ENCODE measurements around the gene KIAA1958.

Gene KIAA1958, protein sequence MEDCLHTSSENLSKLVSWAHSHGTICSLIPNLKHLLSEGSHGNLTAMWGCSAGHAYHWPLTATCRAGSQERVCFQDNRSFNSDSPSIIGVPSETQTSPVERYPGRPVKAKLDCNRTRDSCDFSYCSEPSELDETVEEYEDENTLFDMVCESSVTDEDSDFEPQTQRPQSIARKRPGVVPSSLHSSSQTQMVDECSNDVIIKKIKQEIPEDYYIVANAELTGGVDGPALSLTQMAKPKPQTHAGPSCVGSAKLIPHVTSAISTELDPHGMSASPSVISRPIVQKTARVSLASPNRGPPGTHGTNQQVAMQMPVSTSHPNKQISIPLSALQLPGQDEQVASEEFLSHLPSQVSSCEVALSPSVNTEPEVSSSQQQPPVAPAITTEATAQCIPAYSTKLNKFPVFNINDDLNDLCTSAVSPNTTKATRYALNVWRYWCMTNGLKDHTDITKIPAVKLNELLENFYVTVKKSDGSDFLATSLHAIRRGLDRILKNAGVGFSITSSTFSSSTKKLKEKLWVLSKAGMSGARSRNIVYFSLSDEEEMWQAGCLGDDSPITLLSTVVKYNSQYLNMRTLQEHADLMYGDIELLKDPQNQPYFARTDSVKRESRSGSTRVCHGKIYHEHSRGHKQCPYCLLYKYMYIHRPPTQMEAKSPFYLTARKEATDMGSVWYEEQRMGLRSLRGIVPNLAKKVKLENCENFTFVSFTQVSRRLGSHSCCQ

GRCh38 chr9:112486221-112487007 lies at the start of gene KIAA1958:
Gene KIAA1958, plus strand, starts transcription at chr9:112486827. Its CDS starts 87,254 bp downstream, at chr9:112574081.
- TF ChIP-seq TAF1 (IDR thresholded peaks at IDR 0.05; ENCODE audit: low read depth) (peak; percentile 69; the same call in 1 of the 2 replicates), REST (IDR thresholded peaks at IDR 0.05; ENCODE audit: low read depth) (no peak), YY1 (IDR thresholded peaks at IDR 0.05; ENCODE audit: low read depth) (peak; percentile 21; the same call in 1 of the 2 replicates), TEAD4 (IDR thresholded peaks at IDR 0.05) (no peak)
- TF ChIP-seq, protein P1, sequence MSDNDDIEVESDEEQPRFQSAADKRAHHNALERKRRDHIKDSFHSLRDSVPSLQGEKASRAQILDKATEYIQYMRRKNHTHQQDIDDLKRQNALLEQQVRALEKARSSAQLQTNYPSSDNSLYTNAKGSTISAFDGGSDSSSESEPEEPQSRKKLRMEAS (IDR thresholded peaks at IDR 0.05), result peak; percentile 96
- TF ChIP-seq, protein P2, sequence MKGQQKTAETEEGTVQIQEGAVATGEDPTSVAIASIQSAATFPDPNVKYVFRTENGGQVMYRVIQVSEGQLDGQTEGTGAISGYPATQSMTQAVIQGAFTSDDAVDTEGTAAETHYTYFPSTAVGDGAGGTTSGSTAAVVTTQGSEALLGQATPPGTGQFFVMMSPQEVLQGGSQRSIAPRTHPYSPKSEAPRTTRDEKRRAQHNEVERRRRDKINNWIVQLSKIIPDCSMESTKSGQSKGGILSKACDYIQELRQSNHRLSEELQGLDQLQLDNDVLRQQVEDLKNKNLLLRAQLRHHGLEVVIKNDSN (IDR thresholded peaks at IDR 0.05), result peak; percentile 25; the same call in 1 of the 2 replicates

DNA sequence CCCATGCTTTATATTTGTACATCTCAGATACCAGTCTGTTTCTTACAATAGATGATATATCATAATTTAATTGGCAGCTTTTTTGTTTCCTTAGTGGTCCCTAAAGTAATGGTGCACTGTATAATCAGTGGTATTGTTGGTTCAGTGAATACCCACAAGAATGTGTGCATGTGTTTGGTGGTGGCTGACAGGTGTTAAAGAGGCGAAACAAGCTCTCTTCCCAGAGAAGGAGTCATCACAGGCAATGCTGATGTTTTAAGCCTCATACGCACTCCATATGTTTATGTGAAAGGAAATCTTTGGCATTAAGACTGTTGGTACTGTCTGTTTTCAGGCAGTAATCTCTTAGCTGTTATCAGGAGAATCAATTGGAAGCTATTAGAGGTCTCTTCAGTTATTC lies 49.2 kb upstream of the KIAA1958 start:
- TF ChIP-seq NFIC (IDR thresholded peaks at IDR 0.05), result no peak
- TF ChIP-seq, protein P1 (IDR thresholded peaks at IDR 0.05), result no peak
- TF ChIP-seq EGR1 (IDR thresholded peaks at IDR 0.05), result no peak
- no peak for TF ChIP-seq TCF12 (IDR thresholded peaks at IDR 0.05; ENCODE audit: low read depth)
- TF ChIP-seq, protein P2 (IDR thresholded peaks at IDR 0.05), result no peak
- no peak for TF ChIP-seq ZBTB7A (IDR thresholded peaks at IDR 0.05; ENCODE audit: low read depth)
- TF ChIP-seq CEBPB (IDR thresholded peaks at IDR 0.05), result no peak
- no peak for TF ChIP-seq CREB1 (IDR thresholded peaks at IDR 0.05; ENCODE audit: low read depth)
- TF ChIP-seq RAD21 (IDR thresholded peaks at IDR 0.05; ENCODE audit: low read depth), result no peak
- no peak for TF ChIP-seq YY1 (IDR thresholded peaks at IDR 0.05; ENCODE audit: low read depth)
- no peak for TF ChIP-seq FOXM1 (IDR thresholded peaks at IDR 0.05; ENCODE audit: borderline replicate concordance, low read depth)
- no peak for TF ChIP-seq EP300 (IDR thresholded peaks at IDR 0.05; ENCODE audit: borderline replicate concordance)
- no peak for TF ChIP-seq REST (IDR thresholded peaks at IDR 0.05; ENCODE audit: low read depth)
- TF ChIP-seq TEAD4 (IDR thresholded peaks at IDR 0.05), result no peak
- TF ChIP-seq TAF1 (IDR thresholded peaks at IDR 0.05; ENCODE audit: low read depth), result no peak

DNA sequence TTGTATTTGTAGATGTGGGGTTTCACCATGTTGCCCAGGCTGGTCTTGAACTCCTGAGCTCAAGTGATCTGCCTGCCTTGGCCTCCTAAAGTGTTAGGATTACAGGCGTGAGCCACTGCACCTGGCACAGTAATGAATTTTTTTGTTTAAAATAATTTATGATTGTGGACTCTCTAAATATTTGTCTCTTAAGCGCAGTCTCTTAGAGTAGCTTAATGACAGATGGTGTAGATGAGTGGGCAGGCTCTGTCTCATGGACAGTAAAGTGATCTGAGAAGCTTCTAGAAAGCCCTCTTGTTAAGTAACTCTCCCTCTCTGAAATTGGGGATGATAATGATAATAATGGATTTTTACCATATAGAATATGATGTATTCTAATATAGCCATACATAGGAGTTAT lies 47.5 kb upstream of the KIAA1958 start:
- TF ChIP-seq CEBPB (IDR thresholded peaks at IDR 0.05), result no peak
- TF ChIP-seq NFIC (IDR thresholded peaks at IDR 0.05), result no peak
- no peak for TF ChIP-seq EGR1 (IDR thresholded peaks at IDR 0.05)
- TF ChIP-seq CREB1 (IDR thresholded peaks at IDR 0.05; ENCODE audit: low read depth), result no peak
- no peak for TF ChIP-seq TEAD4 (IDR thresholded peaks at IDR 0.05)
- TF ChIP-seq TCF12 (IDR thresholded peaks at IDR 0.05; ENCODE audit: low read depth), result no peak
- no peak for TF ChIP-seq EP300 (IDR thresholded peaks at IDR 0.05; ENCODE audit: borderline replicate concordance)
- no peak for TF ChIP-seq REST (IDR thresholded peaks at IDR 0.05; ENCODE audit: low read depth)
- TF ChIP-seq FOXM1 (IDR thresholded peaks at IDR 0.05; ENCODE audit: borderline replicate concordance, low read depth), result no peak
- TF ChIP-seq, protein P1 (IDR thresholded peaks at IDR 0.05), result no peak
- no peak for TF ChIP-seq YY1 (IDR thresholded peaks at IDR 0.05; ENCODE audit: low read depth)
- no peak for TF ChIP-seq TAF1 (IDR thresholded peaks at IDR 0.05; ENCODE audit: low read depth)
- no peak for TF ChIP-seq RAD21 (IDR thresholded peaks at IDR 0.05; ENCODE audit: low read depth)
- TF ChIP-seq, protein P2 (IDR thresholded peaks at IDR 0.05), result no peak
- TF ChIP-seq ZBTB7A (IDR thresholded peaks at IDR 0.05; ENCODE audit: low read depth), result no peak

All from Ishikawa (cell line).